Esophagus squamous epithelium (tissue), 5 donors: ENCODE data around the gene LSMEM2. TPM values are rescaled to one million over a fixed set of nuclear protein-coding genes. Genes with fewer than 3 reads are reported as not detected.

ENCODE experiments used
- DNase-seq: peaks from one replicate; lab custom pipeline; 2025; lab: John Stamatoyannopoulos, UW
- H3K27ac ChIP-seq, 4 donors: fragments of 200-600 bp; sonication (generic); one replicate each; pipeline ENCODE4 v1.5.1; 2016 to 2019; ENCODE audit warnings: mild to moderate bottlenecking in 1 of 4
- H3K27me3 ChIP-seq, 4 donors: fragments of 200-600 bp; sonication (generic); 1 replicate in 3 of 4; 2 replicates in 1 of 4; pipeline versions ENCODE4 v1.5.1 to v1.6.0; 2017 to 2021; ENCODE audit warnings: antibody characterized with exemption in 1 of 4
- H3K36me3 ChIP-seq, 3 donors: fragments of 200-600 bp; sonication (generic); one replicate each; pipeline ENCODE4 v1.5.1; 2016 to 2019
- H3K4me1 ChIP-seq, 3 donors: fragments of 200-600 bp; sonication (generic); one replicate each; pipeline ENCODE4 v1.5.1; 2017 to 2019
- H3K4me3 ChIP-seq, 4 donors: fragments of 200-600 bp; sonication (generic); 1 replicate in 3 of 4; 2 replicates in 1 of 4; pipeline ENCODE4 v1.5.1; 2016 to 2019; ENCODE audit warnings: mild to moderate bottlenecking in 2 of 4, moderate library complexity in 1 of 4
- H3K9me3 ChIP-seq, 3 donors: fragments of 200-600 bp; sonication (generic); one replicate each; pipeline ENCODE4 v1.5.1; 2016 to 2019
- POLR2A ChIP-seq, 4 donors: fragments of 450-650 bp; IDR thresholded peaks; one replicate each; pipeline ENCODE4 v1.6.1; 2017; ENCODE audit warnings: antibody characterized with exemption in 4 of 4, mild to moderate bottlenecking in 4 of 4, moderate library complexity in 3 of 4
- WGBS, 2 donors: methylation state at CpG; one replicate each; pipeline ENCODE4 v1.1.5; 2018; 5-methylcytosine and 5-hydroxymethylcytosine counted together
- intact Hi-C: fragments of 100-400 bp; cut with DNase I; formaldehyde crosslinking; loops from one replicate; pipeline ENCODE4 v1.15.0; 2022
- total RNA-seq, 4 donors: library from RNA; depleted of rRNA; stranded (reverse); fragments of >200 nt; gene quantifications; one replicate each; pipeline ENCODE4 v1.1.0, GENCODE V29; 2016
- TF ChIP-seq, protein P1 (sequence below), 6 experiments: fragments of 450-650 bp in 4 of 6; fragments of 200-600 bp in 2 of 6; sonication (generic) in 2 of 6; IDR thresholded peaks; one replicate each; pipeline ENCODE4 v1.5.1; 2016 to 2019; ENCODE audit warnings: antibody characterized with exemption in 6 of 6, mild to moderate bottlenecking in 4 of 6, moderate library complexity in 4 of 6
- donor health status: DM: yes; HTN: yes; CAD: no.

LSMEM2 gene
- total RNA-seq, 4 donors from 2014 or later: not detected

DNA sequence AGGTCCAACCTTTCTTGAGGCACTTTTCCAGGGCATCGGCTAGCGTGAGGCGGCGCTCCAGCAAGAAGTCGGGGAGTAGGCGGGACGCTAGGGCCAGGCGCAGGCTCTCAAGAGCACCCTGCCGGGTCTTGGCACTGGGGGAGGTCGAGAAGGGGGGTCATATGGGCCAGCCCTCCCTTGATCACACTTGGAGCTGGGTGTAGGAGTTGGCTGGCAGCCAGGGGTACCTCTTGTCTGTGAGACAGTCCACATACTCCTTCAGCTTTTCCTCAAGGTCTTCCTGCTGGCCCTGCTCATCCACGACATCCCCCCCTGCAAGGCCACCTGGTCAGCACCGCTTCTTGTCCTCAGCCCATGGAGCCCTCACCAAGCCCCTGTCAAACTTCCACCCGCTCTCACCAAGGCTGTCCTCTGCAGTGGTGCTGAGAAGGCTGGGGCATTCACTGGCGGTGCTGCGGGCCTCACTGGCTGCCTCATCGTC, 11.3 kb downstream of the LSMEM2 start:
- Histone ChIP-seq H3K27me3 (no peaks in the 10 kb centered on the region), H3K4me3 (no peak overlapping the region), H3K36me3 (peaks cover 31 to 50% (median 32%) of the 10 kb centered on the region in 3 donors), H3K4me1 (peaks cover 17 to 33% (median 23%) of the 10 kb centered on the region in 3 donors), H3K27ac (no peak overlapping the region), H3K9me3 (no peaks in the 10 kb centered on the region)
- no peak for DNase-seq
- TF ChIP-seq POLR2A (IDR thresholded peaks at IDR 0.05): no peak
- TF ChIP-seq, protein P1, sequence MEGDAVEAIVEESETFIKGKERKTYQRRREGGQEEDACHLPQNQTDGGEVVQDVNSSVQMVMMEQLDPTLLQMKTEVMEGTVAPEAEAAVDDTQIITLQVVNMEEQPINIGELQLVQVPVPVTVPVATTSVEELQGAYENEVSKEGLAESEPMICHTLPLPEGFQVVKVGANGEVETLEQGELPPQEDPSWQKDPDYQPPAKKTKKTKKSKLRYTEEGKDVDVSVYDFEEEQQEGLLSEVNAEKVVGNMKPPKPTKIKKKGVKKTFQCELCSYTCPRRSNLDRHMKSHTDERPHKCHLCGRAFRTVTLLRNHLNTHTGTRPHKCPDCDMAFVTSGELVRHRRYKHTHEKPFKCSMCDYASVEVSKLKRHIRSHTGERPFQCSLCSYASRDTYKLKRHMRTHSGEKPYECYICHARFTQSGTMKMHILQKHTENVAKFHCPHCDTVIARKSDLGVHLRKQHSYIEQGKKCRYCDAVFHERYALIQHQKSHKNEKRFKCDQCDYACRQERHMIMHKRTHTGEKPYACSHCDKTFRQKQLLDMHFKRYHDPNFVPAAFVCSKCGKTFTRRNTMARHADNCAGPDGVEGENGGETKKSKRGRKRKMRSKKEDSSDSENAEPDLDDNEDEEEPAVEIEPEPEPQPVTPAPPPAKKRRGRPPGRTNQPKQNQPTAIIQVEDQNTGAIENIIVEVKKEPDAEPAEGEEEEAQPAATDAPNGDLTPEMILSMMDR (IDR thresholded peaks at IDR 0.05): no peak
- 90 to 100% methylated on average over 1 to 11 of the region's 16 CpGs for WGBS, 2 donors
- intact Hi-C loops: no loop called here

DNA sequence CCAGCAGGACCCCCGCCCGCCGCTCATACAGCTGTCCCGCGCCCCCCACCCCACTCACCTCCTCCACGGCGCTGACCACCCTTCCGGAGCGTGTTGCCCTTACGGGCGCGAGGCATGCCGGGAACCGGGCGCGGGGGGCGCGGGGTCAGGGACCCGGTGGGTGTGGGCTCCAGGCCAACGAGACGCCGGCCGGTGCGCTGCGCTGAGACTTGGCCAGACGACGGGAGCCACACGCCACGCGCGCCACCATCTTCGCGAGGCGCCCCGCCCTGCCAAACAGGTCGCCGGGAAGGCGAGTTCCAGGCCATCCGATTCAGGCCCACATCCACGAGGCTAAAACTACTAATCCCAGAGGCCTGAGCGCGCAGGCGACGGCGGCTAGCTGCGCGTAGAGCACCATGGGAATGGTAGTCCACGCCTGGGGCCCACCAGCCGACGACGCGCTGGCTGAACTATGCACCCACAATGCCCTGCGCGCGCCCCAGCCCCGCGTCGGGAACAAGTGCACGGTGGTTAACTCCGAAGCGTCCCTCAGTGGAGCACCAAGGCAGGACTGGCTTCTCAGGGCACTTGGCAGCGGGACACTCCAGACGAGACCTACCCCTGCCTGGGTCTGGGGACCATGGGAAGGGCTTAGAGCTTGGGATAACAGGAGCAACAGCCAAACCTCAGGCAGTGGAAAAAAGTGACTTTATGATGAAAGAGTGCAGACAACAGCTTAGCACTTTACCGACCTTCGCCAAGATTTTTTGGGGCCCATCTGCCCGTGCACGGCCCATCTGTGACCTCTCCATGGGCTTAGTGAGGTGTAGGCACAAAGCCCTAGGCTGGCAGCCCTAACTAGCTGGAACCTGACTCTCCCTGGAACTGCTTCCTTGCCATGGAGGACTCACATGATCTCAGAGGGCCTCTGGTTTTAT, 13.5 kb downstream of the LSMEM2 start, which contains the start of gene IFRD2:
Gene IFRD2 (minus strand): TSS at position 271 of the 920 bp plus-strand sequence. CDS start 155 bp downstream, at position 116.
- TF ChIP-seq, protein P1 (IDR thresholded peaks at IDR 0.05): peak in 2 of 6 experiments; percentile 9 to 46
- TF ChIP-seq POLR2A (IDR thresholded peaks at IDR 0.05): peak in 3 of 4 donors; percentile 51 to 81 (median 76)

DNA sequence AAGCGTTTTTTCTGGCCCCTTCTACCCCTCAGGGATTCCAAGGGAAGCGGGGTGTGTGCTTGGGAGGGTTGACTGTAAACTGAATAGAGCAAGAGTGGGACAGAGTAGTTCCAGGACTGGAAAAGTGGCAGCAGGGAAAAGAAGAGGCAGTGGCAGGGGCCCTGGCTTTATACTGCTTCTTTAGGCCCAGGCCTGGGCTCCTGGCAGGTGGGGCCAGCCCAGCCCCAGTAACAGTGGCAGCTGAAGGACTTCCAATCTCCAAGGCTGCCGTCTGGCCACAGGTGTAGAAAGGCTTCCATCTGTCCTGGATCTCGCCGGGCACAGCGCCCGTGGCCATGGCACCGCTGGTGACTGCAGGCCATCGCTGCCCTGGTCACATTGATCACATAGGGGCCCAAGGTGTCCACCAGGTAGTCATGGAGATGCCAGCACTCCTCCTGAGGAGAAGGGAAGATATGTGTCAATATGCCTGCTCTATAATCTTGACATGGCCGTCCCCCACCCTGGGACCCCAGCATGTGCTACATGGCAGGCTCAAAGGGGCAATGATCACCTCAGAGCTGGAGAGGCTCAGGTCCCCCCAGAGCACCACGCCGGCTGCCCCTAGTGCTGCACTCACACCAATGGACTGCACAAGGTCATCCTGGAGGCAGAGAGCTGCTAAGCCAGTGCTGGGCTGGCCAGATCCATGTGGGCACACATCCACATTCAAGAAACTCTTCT, 14.4 kb downstream of the LSMEM2 start:
- 66 to 77% methylated on average over 6 to 7 of the region's 12 CpGs for WGBS, 2 donors
- H3K36me3 ChIP-seq: peaks cover 21 to 38% (median 22%) of the 10 kb centered on the region in 3 donors
- H3K4me1 ChIP-seq: peaks cover 22 to 42% (median 27%) of the 10 kb centered on the region in 3 donors
- H3K9me3 ChIP-seq: no peaks in the 10 kb centered on the region
- no peak for TF ChIP-seq POLR2A (IDR thresholded peaks at IDR 0.05)
- TF ChIP-seq, protein P1 (IDR thresholded peaks at IDR 0.05): no peak
- DNase-seq: no peak
- H3K27me3 ChIP-seq: no peaks in the 10 kb centered on the region
- intact Hi-C loops: no loop called here
- peak overlapping the region in 2 of 4 donors; percentile 71 to 90 for H3K4me3 ChIP-seq
- H3K27ac ChIP-seq: peak overlapping the region; percentile 84 to 92 (median 91)

More for the DNA sequence above, 13.5 kb downstream of the LSMEM2 start, which contains the start of gene IFRD2:
- DNase-seq: peak; percentile 91
- Histone ChIP-seq H3K27ac (peak within 1 kb of the TSS; percentile 84 to 92 (median 91)), H3K9me3 (no peaks in the 10 kb centered on the region), H3K4me3 (peak within 1 kb of the TSS; percentile 67 to 100 (median 80)), H3K4me1 (peaks cover 17 to 33% (median 23%) of the 10 kb centered on the region in 3 donors), H3K27me3 (no peaks in the 10 kb centered on the region), H3K36me3 (peaks cover 24 to 46% (median 29%) of the 10 kb centered on the region in 3 donors)
- intact Hi-C loops: no loop called here
- WGBS, 2 donors: 0% methylated on average over 4 to 6 of the region's 67 CpGs

DNA sequence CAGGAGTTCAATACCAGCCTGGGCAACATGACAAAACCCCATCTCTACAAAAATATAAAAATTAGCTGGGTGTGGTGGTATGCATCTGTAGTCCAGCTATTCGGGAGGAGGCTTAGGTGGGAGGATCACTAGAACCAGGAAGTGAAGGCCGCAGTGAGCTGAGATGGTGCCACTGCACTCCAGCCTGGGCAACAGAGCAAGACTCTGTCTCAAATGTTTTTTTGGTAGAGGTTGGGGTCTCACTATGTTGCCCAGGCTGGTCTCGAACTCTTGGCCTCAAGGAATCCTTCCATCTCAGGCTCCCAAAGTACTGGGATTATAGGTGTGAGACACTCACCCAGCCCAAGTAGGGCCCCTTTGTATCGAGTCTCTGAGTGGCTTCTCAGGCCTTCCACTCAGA, 15.2 kb downstream of the LSMEM2 start:
- intact Hi-C loops: no loop called here
- Histone ChIP-seq H3K27me3 (no peaks in the 10 kb centered on the region), H3K4me3 (no peak overlapping the region), H3K36me3 (peaks cover 13 to 29% (median 14%) of the 10 kb centered on the region in 3 donors), H3K9me3 (no peaks in the 10 kb centered on the region), H3K27ac (no peak overlapping the region), H3K4me1 (peaks cover 28 to 49% (median 33%) of the 10 kb centered on the region in 3 donors)
- DNase-seq: no peak
- 82 to 100% methylated on average over 2 to 4 of the region's 4 CpGs for WGBS, 2 donors
- TF ChIP-seq, protein P1 (IDR thresholded peaks at IDR 0.05): no peak
- TF ChIP-seq POLR2A (IDR thresholded peaks at IDR 0.05): no peak
